ENCODE results near the gene CEBPB. TPM values are rescaled to one million over a fixed set of nuclear protein-coding genes. Genes with fewer than 3 reads are reported as not detected.

The CEBPB gene
- total RNA-seq, 1 experiment from 2014 or later = 22.6 TPM

DNA sequence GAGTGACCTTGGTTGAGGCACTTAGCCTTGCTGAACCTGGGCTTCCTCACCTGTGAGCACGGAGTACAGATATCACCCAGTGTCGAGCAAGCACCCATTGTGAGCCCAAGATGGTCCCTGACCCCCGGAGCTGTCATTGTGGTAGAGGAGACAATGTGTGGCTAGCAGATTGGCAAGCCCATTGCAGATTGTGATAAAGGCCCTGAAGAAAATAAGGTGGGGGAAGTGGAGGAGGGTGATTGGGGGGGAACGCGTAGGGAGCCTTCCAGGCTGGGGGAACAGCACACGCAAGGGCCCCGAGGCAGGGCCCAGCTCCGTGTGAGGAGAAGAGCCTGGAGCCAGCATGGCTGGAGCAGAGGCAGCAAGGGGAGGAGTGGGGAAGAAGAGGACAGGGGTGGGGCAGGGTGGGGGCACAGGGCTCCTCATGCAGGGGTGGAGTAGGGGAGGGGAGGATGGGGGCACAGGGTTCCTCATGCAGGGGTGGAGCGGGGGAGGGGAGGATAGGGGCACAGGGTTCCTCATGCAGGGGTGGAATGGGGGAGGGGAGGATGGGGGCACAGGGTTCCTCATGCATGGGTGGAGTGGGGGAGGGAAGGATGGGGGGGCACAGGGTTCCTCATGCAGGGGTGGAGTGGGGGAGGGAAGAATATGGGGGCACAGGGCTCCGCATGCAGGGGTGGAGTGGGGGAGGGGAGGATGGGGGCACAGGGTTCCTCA is 7.0 kb downstream of the CEBPB start:
- peaks cover 3% of the 10 kb centered on the region; the same call in 1 of the 2 replicates for H3K4me1 ChIP-seq (ENCODE audit: insufficient read depth, low read length)
- H2BK5ac ChIP-seq (ENCODE audit: insufficient read length, low read length) = no peak overlapping the region
- H3T11ph ChIP-seq (ENCODE audit: low read length) = no peak overlapping the region
- H3K4ac ChIP-seq (ENCODE audit: low read depth, low read length) = no peak overlapping the region
- no peak for DNase-seq
- H3K27me3 Mint-ChIP-seq (ENCODE audit: low read depth) = no peaks in the 10 kb centered on the region; the same call in 1 of the 2 replicates
- H3K79me2 ChIP-seq (ENCODE audit: insufficient read depth, low read length) = no peaks in the 10 kb centered on the region; the same call in 1 of the 2 replicates
- H4K91ac ChIP-seq (ENCODE audit: insufficient read length, low read depth, low read length) = no peak overlapping the region
- no peak overlapping the region for H3K4me2 ChIP-seq (ENCODE audit: insufficient read depth, insufficient read length, low read length)
- peaks cover 5 to 10% (median 10%) of the 10 kb centered on the region in 3 experiments for H3K36me3 Mint-ChIP-seq (ENCODE audit: insufficient read depth in 1 of 3, low read depth in 3 of 3)
- H2AFZ ChIP-seq (ENCODE audit: low read length) = no peak overlapping the region
- H4K8ac ChIP-seq (replicated peaks; ENCODE audit: insufficient read length, low read depth, low read length) = no peak overlapping the region
- H2BK15ac ChIP-seq (ENCODE audit: low read depth, low read length) = no peak overlapping the region
- H3K9ac ChIP-seq (ENCODE audit: extremely low read depth, insufficient read length, low read length) = no peak overlapping the region
- H3K4me3 Mint-ChIP-seq = no peak overlapping the region
- no peak overlapping the region for H2BK20ac ChIP-seq (ENCODE audit: low read depth, low read length, poor library complexity, severe bottlenecking)
- no peak overlapping the region for H4K5ac ChIP-seq (ENCODE audit: insufficient read length, low read depth, low read length)
- no peaks in the 10 kb centered on the region for H3K9me3 ChIP-seq (ENCODE audit: control insufficient read depth, low read depth, low read length)
- no peak overlapping the region for H3K14ac ChIP-seq (ENCODE audit: insufficient read depth, low read length)
- peaks cover 3% of the 10 kb centered on the region for H4K20me1 ChIP-seq (ENCODE audit: control insufficient read depth, insufficient read depth, insufficient read length)
- no CpG with 5 or more reads among the region's 10 CpGs for WGBS (ENCODE audit: extremely low coverage, insufficient read length, low lambda C conversion rate)
- TF ChIP-seq, protein P1, sequence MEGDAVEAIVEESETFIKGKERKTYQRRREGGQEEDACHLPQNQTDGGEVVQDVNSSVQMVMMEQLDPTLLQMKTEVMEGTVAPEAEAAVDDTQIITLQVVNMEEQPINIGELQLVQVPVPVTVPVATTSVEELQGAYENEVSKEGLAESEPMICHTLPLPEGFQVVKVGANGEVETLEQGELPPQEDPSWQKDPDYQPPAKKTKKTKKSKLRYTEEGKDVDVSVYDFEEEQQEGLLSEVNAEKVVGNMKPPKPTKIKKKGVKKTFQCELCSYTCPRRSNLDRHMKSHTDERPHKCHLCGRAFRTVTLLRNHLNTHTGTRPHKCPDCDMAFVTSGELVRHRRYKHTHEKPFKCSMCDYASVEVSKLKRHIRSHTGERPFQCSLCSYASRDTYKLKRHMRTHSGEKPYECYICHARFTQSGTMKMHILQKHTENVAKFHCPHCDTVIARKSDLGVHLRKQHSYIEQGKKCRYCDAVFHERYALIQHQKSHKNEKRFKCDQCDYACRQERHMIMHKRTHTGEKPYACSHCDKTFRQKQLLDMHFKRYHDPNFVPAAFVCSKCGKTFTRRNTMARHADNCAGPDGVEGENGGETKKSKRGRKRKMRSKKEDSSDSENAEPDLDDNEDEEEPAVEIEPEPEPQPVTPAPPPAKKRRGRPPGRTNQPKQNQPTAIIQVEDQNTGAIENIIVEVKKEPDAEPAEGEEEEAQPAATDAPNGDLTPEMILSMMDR (conservative IDR thresholded peaks at IDR 0.05) = no peak
- H3K56ac ChIP-seq (ENCODE audit: insufficient read length, low read depth, low read length) = no peak overlapping the region
- peak overlapping the region in 1 of 3 experiments; percentile 23; a peak in 4 of 7 replicates for H3K27ac Mint-ChIP-seq
- H3K27me3 ChIP-seq (ENCODE audit: insufficient read depth, low read length) = no peaks in the 10 kb centered on the region
- H3K9me3 Mint-ChIP-seq = peaks cover 8 to 13% of the 10 kb centered on the region in 2 experiments
- H2AK5ac ChIP-seq (ENCODE audit: insufficient read length, low read length) = no peak overlapping the region
- no peak overlapping the region for H3K18ac ChIP-seq (ENCODE audit: insufficient read length, low read depth, low read length)
- no peak overlapping the region for H3K27ac ChIP-seq (ENCODE audit: insufficient read length, low read depth, low read length)
- no peak overlapping the region for H2BK12ac ChIP-seq (ENCODE audit: insufficient read length, low read depth, low read length)
- peaks cover 5% of the 10 kb centered on the region for H3K23me2 ChIP-seq (ENCODE audit: insufficient read length, low read depth, low read length, poor library complexity, severe bottlenecking)
- H3K79me1 ChIP-seq (ENCODE audit: insufficient read depth, low read depth, low read length, poor library complexity, severe bottlenecking) = no peaks in the 10 kb centered on the region
- H2BK120ac ChIP-seq (ENCODE audit: low read depth, low read length, poor library complexity, severe bottlenecking) = no peak overlapping the region
- peaks cover 39 to 50% of the 10 kb centered on the region in 2 experiments for H3K4me1 Mint-ChIP-seq
- H3K23ac ChIP-seq (ENCODE audit: insufficient read length, low read depth, low read length) = no peak overlapping the region
